ENCODE data around the gene MAML2.

The MAML2 gene

GRCh38 chr11:96104496-96104895 is 238.5 kb downstream of the MAML2 start:
- in situ Hi-C loops (cut with MboI; ENCODE audit: low pct_unique_long_range_greater_than_20kb, low sequenced_read_pairs) = no loop called here
- DNase-seq = no peak

DNA sequence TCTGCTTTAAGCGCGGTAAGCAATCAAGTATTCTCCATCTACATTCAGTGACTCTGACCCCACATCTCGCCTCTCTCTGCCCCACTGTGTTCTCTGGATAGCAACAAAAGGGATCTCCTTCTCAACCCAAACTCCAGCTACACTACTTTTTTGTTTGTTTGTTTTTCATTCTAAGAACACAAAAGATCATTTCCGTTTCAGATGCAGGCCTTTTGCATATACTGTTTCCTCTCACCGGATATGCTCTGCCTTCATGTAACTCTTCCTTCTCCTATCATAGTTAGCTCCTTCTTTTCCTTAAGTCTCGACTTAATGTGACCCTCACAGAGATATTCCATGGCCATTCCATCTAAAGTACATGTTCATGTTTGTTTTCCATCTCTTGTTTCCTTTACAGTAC is 239.3 kb downstream of the MAML2 start:
- DNase-seq = no peak
- in situ Hi-C loops (cut with MboI; ENCODE audit: low pct_unique_long_range_greater_than_20kb, low sequenced_read_pairs) = no loop called here

DNA sequence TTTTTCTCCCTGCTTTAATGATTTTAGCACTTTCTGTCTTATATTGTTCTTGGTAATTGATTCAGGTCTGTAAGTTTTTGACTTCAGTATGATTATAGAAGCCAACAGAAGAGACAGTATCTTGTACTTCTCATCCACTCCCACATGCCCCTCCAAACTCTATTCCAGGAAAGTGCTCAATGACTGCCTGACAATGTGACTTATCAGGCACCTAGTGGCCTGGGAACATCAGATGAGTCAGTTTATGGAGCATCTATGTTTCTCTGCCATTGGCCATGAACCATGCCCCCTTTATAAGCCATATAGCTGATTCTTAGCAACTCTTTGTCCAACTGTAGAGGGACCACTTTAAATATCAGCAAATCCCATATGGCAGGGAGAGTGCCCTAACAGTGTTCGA is 239.9 kb downstream of the MAML2 start:
- in situ Hi-C loops (cut with MboI; ENCODE audit: low pct_unique_long_range_greater_than_20kb, low sequenced_read_pairs) = no loop called here
- DNase-seq = no peak

- DNase-seq = no peak
- in situ Hi-C loops (cut with MboI; ENCODE audit: low pct_unique_long_range_greater_than_20kb, low sequenced_read_pairs) = no loop called here
These were observed 240.3 kb downstream of the MAML2 start for GRCh38 chr11:96102664-96103078.

DNA sequence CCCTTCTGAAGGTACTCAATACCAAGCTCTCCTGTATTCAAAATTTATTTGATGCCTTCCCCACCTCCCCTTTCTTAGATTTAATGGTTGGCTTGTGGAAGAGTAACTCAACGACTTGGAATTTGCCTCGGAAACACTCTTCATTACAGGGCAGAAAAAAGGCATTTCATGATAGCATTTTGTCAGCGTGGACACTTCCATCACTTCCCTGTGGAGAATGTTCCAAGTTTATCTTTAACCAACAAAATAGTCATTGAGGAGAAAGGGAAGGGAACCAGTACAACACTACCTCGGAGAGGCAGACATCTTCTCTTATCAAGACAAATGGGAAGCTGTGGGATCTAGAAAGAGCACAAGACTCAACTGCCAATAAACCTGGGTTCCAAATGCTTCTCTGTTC is 241.8 kb downstream of the MAML2 start:
- in situ Hi-C loops (cut with MboI; ENCODE audit: low pct_unique_long_range_greater_than_20kb, low sequenced_read_pairs) = no loop called here
- DNase-seq = no peak

- DNase-seq = no peak
- in situ Hi-C loops (cut with MboI; ENCODE audit: low pct_unique_long_range_greater_than_20kb, low sequenced_read_pairs) = no loop called here
These were observed 244.3 kb downstream of the MAML2 start for GRCh38 chr11:96098511-96099241.

GRCh38 chr11:96097844-96098421 is 245.1 kb downstream of the MAML2 start:
- DNase-seq = no peak
- in situ Hi-C loops (cut with MboI; ENCODE audit: low pct_unique_long_range_greater_than_20kb, low sequenced_read_pairs) = no loop called here

DNA sequence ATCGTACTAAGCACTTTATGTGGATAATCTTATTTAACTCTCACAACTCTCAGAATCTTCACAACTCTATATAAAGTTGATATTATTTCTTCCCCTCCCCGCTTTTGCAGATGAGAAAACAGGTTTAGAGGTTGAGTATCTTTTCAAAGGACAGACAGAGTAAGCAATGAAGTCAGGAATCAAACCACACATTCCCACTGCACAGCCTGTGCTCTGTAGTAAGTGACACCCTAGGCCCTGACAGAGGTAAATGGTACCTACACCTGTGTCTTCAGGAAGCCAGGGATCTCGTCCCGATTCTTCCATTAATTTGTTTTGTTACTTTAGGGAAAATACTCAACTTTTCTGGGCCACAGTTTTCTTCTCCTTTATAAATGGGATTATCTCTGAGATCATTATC is 246.6 kb downstream of the MAML2 start:
- in situ Hi-C loops (cut with MboI; ENCODE audit: low pct_unique_long_range_greater_than_20kb, low sequenced_read_pairs) = no loop called here
- DNase-seq = no peak

DNA sequence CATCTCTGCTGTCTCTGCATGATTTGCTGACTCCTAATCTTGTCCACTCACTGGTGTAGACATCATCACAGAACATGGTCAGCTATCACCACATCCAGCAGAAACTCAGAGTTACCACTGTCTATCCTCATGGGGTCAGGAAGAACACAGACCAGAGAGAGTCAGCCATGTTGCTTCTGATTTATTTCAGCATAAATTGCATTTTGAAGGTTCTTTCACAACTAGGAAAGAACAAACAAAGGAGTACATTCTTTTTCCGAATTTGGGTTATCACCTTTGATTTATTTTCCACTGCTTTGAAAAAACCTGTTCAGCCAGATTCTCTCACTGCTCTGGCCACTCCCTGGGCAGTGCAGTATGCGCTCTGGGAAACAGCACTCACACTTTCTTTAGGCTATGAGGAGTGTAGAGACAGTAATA is 247.1 kb downstream of the MAML2 start:
- DNase-seq = no peak
- in situ Hi-C loops (cut with MboI; ENCODE audit: low pct_unique_long_range_greater_than_20kb, low sequenced_read_pairs) = no loop called here

GRCh38 chr11:96094156-96094555 is 248.8 kb downstream of the MAML2 start:
- no peak for DNase-seq
- in situ Hi-C loops (cut with MboI; ENCODE audit: low pct_unique_long_range_greater_than_20kb, low sequenced_read_pairs) = no loop called here

- in situ Hi-C loops (cut with MboI; ENCODE audit: low pct_unique_long_range_greater_than_20kb, low sequenced_read_pairs) = no loop called here
- DNase-seq = no peak
These were observed 250.5 kb downstream of the MAML2 start for GRCh38 chr11:96092511-96092910.

GRCh38 chr11:96091476-96091875 is 251.5 kb downstream of the MAML2 start:
- peak; percentile 11 for DNase-seq
- in situ Hi-C loops (cut with MboI; ENCODE audit: low pct_unique_long_range_greater_than_20kb, low sequenced_read_pairs) = no loop called here

- no peak for DNase-seq
- in situ Hi-C loops (cut with MboI; ENCODE audit: low pct_unique_long_range_greater_than_20kb, low sequenced_read_pairs) = no loop called here
These were observed 252.3 kb downstream of the MAML2 start for GRCh38 chr11:96090711-96091110.

DNA sequence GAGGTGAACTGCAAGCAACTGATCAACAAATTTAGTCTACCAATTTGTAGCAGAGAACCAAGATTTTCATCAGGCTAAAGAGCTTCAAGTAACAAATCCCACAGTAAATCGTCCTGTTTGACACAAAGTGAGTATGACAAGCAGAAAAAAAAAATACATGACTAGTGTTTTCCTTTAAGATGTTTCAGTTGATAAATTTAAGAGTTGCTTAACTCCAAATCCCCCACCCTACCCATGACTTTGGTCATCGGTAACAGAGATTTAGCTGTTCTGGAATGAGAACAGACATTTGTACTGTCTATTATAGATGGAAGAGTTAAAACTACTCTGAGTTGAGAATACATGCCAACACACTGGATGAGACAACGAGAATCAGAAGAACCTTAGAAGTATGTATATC is 254.1 kb downstream of the MAML2 start:
- in situ Hi-C loops (cut with MboI; ENCODE audit: low pct_unique_long_range_greater_than_20kb, low sequenced_read_pairs) = no loop called here
- no peak for DNase-seq

- in situ Hi-C loops (cut with MboI; ENCODE audit: low pct_unique_long_range_greater_than_20kb, low sequenced_read_pairs) = no loop called here
- no peak for DNase-seq
These were observed 256.9 kb downstream of the MAML2 start for GRCh38 chr11:96086111-96086510.

DNA sequence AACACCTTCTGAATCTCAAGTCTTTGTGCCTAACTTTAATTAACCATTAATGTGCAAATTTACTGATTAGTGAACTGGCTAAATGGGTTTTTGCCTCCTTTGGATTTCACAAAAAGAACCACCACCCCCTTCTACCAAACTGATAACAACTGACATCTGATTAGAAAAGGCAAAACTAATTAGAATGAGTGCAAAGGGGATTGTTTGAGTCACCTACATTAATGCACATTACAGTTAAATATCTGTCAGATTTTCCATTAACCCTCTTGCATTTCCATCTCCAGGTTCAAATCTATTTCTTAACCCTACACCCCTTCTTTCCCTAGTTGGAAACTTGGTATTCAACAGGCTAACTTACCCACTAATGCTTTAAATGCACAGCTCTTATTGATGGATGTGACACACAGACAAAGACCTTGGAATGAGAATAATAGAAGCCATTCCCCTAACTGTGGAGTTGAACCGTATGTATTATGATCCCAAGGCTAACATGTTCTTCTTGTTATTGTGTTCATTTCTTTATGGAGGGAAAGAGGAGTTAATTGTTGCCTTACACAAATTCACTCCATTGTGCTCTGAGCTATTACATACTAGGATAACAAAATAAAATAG is 257.6 kb downstream of the MAML2 start:
- in situ Hi-C loops (cut with MboI; ENCODE audit: low pct_unique_long_range_greater_than_20kb, low sequenced_read_pairs) = no loop called here
- no peak for DNase-seq

DNA sequence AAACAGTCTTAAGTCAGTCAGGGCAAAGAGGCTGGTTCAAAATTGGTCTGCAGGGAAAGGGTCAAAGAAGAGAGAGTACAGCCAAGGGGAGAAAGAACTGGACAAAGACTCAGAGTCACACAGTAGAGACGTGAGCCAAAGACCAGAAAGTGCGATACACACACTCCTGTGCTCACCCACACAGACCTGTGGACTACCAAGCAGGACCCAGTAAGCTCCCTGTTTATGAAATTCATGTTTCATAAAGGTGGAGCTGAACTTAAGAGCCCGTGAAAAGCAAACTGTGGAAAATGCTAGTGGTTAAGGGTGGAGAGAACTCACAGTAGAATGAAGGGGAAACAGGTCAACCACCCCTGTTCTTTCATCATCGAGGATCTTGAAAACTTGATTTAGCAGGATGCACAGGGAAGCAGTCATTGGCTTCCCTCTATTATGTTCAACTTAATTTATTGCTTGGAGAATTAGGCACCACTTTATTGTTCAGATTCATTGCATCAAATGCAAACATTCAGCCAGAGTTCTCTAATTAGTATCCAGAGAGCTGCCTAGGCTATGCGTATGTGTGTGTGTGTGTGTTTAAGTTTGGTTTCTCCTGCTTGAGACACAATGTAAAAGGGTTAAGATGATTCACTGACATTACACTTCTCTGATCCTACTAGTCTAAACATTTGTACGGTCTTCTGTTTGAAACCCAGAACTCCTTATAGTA is 258.2 kb downstream of the MAML2 start:
- no peak for DNase-seq
- in situ Hi-C loops (cut with MboI; ENCODE audit: low pct_unique_long_range_greater_than_20kb, low sequenced_read_pairs) = no loop called here

GRCh38 chr11:96082936-96083335 is 260.1 kb downstream of the MAML2 start:
- in situ Hi-C loops (cut with MboI; ENCODE audit: low pct_unique_long_range_greater_than_20kb, low sequenced_read_pairs) = no loop called here

DNA sequence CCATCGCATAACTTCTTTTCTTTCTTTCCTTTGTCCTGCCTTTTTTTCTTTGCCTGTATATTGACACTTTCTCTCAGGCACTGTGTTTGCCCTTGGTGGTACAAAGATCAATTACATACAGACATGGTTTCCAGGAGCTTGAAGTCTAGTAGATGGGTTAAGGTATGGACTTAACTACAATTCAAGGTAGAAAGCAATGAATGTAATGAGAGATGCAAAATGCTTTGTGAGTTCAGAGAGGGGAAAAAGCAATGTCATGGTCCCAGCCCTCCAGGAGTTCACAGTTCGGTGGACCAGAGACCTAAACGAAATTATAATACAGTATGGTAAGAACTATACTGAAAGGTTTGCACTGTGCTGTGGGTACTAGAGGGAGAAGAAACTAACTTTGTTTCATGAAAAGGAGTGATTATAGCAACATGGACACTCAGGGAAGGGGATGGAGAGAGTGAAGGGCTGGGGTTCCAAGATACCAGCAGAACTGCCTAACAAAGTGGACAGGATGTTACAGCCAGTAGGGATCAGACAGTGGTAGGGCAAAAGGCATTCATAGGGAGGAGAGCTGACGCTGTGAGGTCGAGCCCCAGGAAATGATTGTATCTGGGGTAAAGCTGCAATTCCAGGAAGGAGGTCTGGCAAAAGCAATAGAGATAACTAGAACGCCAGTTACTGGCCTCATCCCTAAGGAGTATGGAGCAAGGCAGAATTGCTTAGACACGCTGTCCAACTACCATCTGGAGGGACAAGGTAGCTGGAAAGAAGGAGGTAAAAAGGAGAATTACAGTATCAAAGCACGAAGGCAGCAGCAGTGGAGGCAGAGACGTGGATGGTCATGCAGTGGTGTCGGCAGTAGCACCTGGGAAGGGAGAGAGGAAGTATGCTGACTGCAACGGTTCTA is 260.7 kb downstream of the MAML2 start:
- in situ Hi-C loops (cut with MboI; ENCODE audit: low pct_unique_long_range_greater_than_20kb, low sequenced_read_pairs) = no loop called here
- no peak for DNase-seq

More at GRCh38 chr11:96082936-96083335, 260.1 kb downstream of the MAML2 start:
- no peak for DNase-seq

Measured in KBM-7 (cell line).